K562 (cell line): ENCODE data around the gene CD248. TPM values are rescaled to one million over a fixed set of nuclear protein-coding genes. Genes with fewer than 3 reads are reported as not detected.

ENCODE experiments used
- CBX1 ChIP-seq: sonication (generic); IDR thresholded peaks from 2 replicates; pipeline ENCODE4 v1.6.1; 2016; ENCODE audit warnings: antibody characterized with exemption, low read depth, mild to moderate bottlenecking
- CREB1 ChIP-seq, 2 experiments: sonication (generic) in 1 of 2; formaldehyde crosslinking in 1 of 2; IDR thresholded peaks; 2 replicates each; pipeline versions ENCODE4 v1.6.1 to v1.8.0; 2012 to 2022; ENCODE audit warnings: inconsistent platforms in 1 of 2, mild to moderate bottlenecking in 1 of 2, missing genetic modification reagents in 1 of 2, moderate library complexity in 1 of 2
- CREM ChIP-seq: IDR thresholded peaks from 2 replicates; pipeline ENCODE4 v1.6.1; 2014; ENCODE audit warnings: antibody characterized with exemption, low read depth
- DACH1 ChIP-seq: fragments of 450-650 bp; IDR thresholded peaks from 2 replicates; pipeline ENCODE4 v1.6.1; 2018; ENCODE audit not compliant: partially characterized antibody
- ELF1 ChIP-seq: fragments of 200-800 bp; sonication (Bioruptor generic); IDR thresholded peaks from 2 replicates; pipeline ENCODE4 v1.6.1; 2016; ENCODE audit warnings: missing genetic modification characterization, missing compliant biosample characterization
- ETV5 ChIP-seq: sonication (generic); formaldehyde crosslinking; IDR thresholded peaks from 2 replicates; pipeline ENCODE4 v1.4.0; 2020; ENCODE audit warnings: low read depth, mild to moderate bottlenecking, missing genetic modification reagents
- FOXJ3 ChIP-seq: sonication (generic); formaldehyde crosslinking; IDR thresholded peaks from 2 replicates; pipeline ENCODE4 v1.4.0; 2020; ENCODE audit warnings: mild to moderate bottlenecking, missing genetic modification reagents
- PHB2 ChIP-seq: fragments of 450-650 bp; IDR thresholded peaks from 2 replicates; pipeline ENCODE4 v1.6.1; 2017; ENCODE audit warnings: low read depth
- RBM17 ChIP-seq: fragments of 200-400 bp; formaldehyde crosslinking; IDR thresholded peaks from 2 replicates; pipeline ENCODE4 v1.6.1; 2017; ENCODE audit warnings: low read depth, mild to moderate bottlenecking, low read length, borderline replicate concordance
- TRIM25 ChIP-seq: fragments of 450-650 bp; IDR thresholded peaks from 2 replicates; pipeline ENCODE4 v1.7.0; 2016; ENCODE audit warnings: borderline replicate concordance
- ZBTB17 ChIP-seq: fragments of 450-650 bp; formaldehyde crosslinking; IDR thresholded peaks from 2 replicates; pipeline ENCODE4 v1.4.0; 2020; ENCODE audit warnings: mild to moderate bottlenecking
- ZBTB5 ChIP-seq: fragments of 450-650 bp; IDR thresholded peaks from 2 replicates; pipeline ENCODE4 v1.6.1; 2017; ENCODE audit warnings: antibody characterized with exemption
- polyA plus RNA-seq, 8 experiments: library from polyadenylated mRNA; depleted of rRNA in 4 of 8; stranded (reverse) in 5 of 8; unstranded in 3 of 8; fragments of >200 nt; fragmentation: Nextera tagmentation in 2 of 8; fragmentation: Illumina TruSeq in 1 of 8; extraction: Ambion mirVana in 2 of 8; extraction: Trizol in 1 of 8; gene quantifications; 2 replicates each; pipeline versions ENCODE4 v1.2.1 to v1.2.3, GENCODE V29; 2011 to 2014; ENCODE audit warnings: inconsistent platforms in 1 of 8, missing spikeins in 1 of 8
- total RNA-seq, 7 experiments: library from RNA; depleted of rRNA in 6 of 7; stranded (reverse); fragments of >200 nt in 6 of 7; fragmentation: Illumina TruSeq in 2 of 7; extraction: Trizol in 2 of 7; gene quantifications; 2 replicates each; pipeline versions ENCODE4 v1.2.1 to v1.2.3, GENCODE V29; 2011 to 2021; ENCODE audit warnings: low replicate concordance in 1 of 7
- TF ChIP-seq, protein P1 (sequence below), 2 experiments: IDR thresholded peaks; 2 replicates each; pipeline ENCODE4 v1.6.1; 2011; ENCODE audit warnings: borderline replicate concordance in 1 of 2, control low read depth in 1 of 2, low read depth in 1 of 2, low read length in 1 of 2, mild to moderate bottlenecking in 1 of 2, mixed read lengths in 1 of 2, moderate library complexity in 1 of 2; ENCODE audit not compliant: insufficient read depth in 1 of 2, insufficient read length in 1 of 2, poor library complexity in 1 of 2, severe bottlenecking in 1 of 2; ENCODE audit errors: extremely low read depth in 1 of 2
- TF ChIP-seq, protein P2 (sequence below): fragments of 250-450 bp; sonication (Bioruptor Pico); IDR thresholded peaks from 2 replicates; pipeline ENCODE4 v1.5.0; 2022; ENCODE audit warnings: mild to moderate bottlenecking

The CD248 gene
- total and polyA plus RNA-seq, 9 of the 15 experiments (the other 6 are each of a cell fraction or from before 2014, with no cell fraction given) = 0.09 TPM; not detected in 8

GRCh38 chr11:66336234-66337102, 19.6 kb upstream of the CD248 start, which contains the start of gene RIN1 (continued):
- TF ChIP-seq, protein P1, sequence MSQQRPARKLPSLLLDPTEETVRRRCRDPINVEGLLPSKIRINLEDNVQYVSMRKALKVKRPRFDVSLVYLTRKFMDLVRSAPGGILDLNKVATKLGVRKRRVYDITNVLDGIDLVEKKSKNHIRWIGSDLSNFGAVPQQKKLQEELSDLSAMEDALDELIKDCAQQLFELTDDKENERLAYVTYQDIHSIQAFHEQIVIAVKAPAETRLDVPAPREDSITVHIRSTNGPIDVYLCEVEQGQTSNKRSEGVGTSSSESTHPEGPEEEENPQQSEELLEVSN (IDR thresholded peaks at IDR 0.05; ENCODE audit: borderline replicate concordance in 1 of 2, extremely low read depth in 1 of 2, insufficient read depth in 1 of 2, insufficient read length in 1 of 2, low read depth in 1 of 2, low read length in 1 of 2, poor library complexity in 1 of 2, severe bottlenecking in 1 of 2) = peak in 1 of 2 experiments; percentile 27
- TF ChIP-seq FOXJ3 (CRISPR knock-in tag) (no peak), ZBTB5 (no peak), PHB2 (no peak), TRIM25 (no peak), ZBTB17 (CRISPR knock-in tag) (0 out of 2 replicates have a peak, but pooled peaks have one; percentile 51), CBX1 (no peak), RBM17 (no peak), ELF1 (tag) (no peak), CREM (peak; percentile 61), CREB1 (IDR thresholded peaks at IDR 0.05) (no peak), CREB1 (CRISPR knock-in tag; IDR thresholded peaks at IDR 0.05) (no peak), ETV5 (no peak), DACH1 (no peak)
- TF ChIP-seq, protein P2, sequence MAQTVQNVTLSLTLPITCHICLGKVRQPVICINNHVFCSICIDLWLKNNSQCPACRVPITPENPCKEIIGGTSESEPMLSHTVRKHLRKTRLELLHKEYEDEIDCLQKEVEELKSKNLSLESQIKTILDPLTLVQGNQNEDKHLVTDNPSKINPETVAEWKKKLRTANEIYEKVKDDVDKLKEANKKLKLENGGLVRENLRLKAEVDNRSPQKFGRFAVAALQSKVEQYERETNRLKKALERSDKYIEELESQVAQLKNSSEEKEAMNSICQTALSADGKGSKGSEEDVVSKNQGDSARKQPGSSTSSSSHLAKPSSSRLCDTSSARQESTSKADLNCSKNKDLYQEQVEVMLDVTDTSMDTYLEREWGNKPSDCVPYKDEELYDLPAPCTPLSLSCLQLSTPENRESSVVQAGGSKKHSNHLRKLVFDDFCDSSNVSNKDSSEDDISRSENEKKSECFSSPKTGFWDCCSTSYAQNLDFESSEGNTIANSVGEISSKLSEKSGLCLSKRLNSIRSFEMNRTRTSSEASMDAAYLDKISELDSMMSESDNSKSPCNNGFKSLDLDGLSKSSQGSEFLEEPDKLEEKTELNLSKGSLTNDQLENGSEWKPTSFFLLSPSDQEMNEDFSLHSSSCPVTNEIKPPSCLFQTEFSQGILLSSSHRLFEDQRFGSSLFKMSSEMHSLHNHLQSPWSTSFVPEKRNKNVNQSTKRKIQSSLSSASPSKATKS (CRISPR knock-in tag) = no peak
